ENCODE data around the gene TMED1.

The TMED1 gene

GRCh38 chr19:10809651-10810285, 26.2 kb downstream of the TMED1 start:
- ChIA-PET POLR2A (interaction anchor here (1.6 kb wide), 1 partner anchor 11 kb away, joined by 5 read pairs; no protein-coding TSS in a partner anchor), CTCF (interaction anchor here (0.9 to 1.4 kb wide), 5 partner anchors 12 to 78 kb away, joined by 3 to 5 read pairs (median 3); no protein-coding TSS in a partner anchor)
- 46% methylated on average over 11 of the region's 15 CpGs for WGBS (ENCODE audit: insufficient coverage)
- peaks cover 6 to 53% (median 21%) of the 10 kb centered on the region in 4 experiments for H3K36me3 ChIP-seq (ENCODE audit: control insufficient read depth in 4 of 4, insufficient read depth in 4 of 4, low read length in 3 of 4)
- H3K4me3 ChIP-seq (ENCODE audit: control insufficient read depth in 1 of 7, extremely low read depth in 1 of 7, insufficient read depth in 4 of 7, low read depth in 2 of 7, low read length in 6 of 7): peak overlapping the region in 2 of 7 experiments; percentile 11 to 28
- peaks cover 0 to under 1% (median 0%) of the 10 kb centered on the region in 5 experiments for H3K9me3 ChIP-seq (ENCODE audit: control extremely low read depth in 1 of 5, control insufficient read depth in 4 of 5, insufficient read depth in 2 of 5, low read depth in 1 of 5, low read length in 4 of 5)
- H3K27ac ChIP-seq (ENCODE audit: insufficient read depth in 1 of 2, low read depth in 1 of 2, low read length in 2 of 2, poor library complexity in 1 of 2, severe bottlenecking in 2 of 2): peak overlapping the region in 1 of 2 experiments; percentile 62
- H3K27me3 ChIP-seq (replicated peaks in 2 of 5; ENCODE audit: control insufficient read depth in 4 of 5, insufficient read depth in 5 of 5, low read length in 4 of 5): no peaks in the 10 kb centered on the region
- H3K4me1 ChIP-seq (ENCODE audit: control extremely low read depth in 1 of 4, control insufficient read depth in 4 of 4, insufficient read depth in 4 of 4, low read length in 3 of 4): peaks cover 5 to 55% (median 48%) of the 10 kb centered on the region in 4 experiments
- DNase-seq: peak; percentile 59 to 83 (median 81)

DNA sequence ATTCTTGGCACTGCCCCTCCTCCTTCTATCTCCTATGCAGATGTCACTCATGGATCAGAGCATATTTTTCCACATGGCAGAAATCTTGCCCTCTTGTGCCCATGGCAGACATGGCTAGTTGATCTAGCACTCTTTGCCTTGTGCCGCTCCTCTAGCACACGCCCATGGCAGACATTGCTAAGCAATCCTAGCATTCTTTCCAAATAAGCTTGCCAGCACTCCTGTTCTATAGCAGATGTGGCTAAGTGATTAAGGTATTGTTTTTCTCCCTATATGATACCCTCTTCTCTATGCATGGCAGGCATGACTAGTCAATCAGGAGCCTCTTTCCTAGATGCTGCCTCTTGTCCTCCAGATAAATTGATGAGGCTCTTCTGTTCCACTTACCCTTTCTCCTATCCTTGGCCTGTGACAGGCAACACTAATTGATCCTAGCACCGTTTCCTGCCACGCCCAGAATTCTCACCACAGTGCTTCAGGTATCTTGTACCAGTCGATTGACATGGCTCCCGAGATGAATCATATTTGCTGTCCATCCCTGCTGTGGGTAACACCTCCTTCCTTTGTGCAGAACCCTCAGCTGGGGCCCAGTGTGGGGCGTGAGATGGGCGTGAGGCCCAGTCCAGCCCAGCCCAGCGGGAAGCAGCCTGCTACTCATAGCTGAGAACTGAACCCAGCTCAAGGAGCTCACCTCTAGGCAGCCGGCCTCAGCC, 26.9 kb downstream of the TMED1 start:
- POLR2A ChIA-PET: interaction anchor here (1.6 kb wide), 1 partner anchor 12 kb away, joined by 5 read pairs; no protein-coding TSS in a partner anchor
- H3K4me3 ChIP-seq (ENCODE audit: control insufficient read depth in 1 of 7, extremely low read depth in 1 of 7, insufficient read depth in 4 of 7, low read depth in 2 of 7, low read length in 6 of 7): peak overlapping the region in 2 of 7 experiments; percentile 11 to 28

DNA sequence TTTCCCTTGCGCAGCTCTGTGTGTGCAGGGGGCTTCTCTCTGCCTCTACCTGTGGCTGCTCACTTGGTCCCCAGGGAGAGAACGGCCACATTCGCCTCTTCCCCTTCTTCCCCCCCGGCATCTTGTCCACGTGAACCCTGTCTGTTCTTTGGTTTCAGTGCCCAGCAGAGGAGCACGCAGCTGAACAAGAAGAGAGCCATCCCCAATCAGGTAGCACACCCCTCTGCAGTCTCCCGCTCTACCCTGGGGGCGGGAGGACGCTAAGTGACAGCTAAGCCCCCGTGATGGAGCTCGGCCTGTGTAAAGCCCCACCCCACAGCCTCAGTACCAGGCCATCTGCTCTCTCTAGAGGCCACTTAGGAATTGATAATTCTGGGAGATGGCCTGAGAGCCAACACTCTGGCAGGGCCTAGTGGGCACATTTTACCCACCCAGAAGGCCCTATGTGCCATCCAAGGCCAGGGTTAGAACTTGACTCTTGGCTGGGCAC, 30.2 kb downstream of the TMED1 start:
- 92% methylated on average over 7 of the region's 11 CpGs for WGBS (ENCODE audit: insufficient coverage)
- ChIA-PET CTCF (interaction anchor here (1.0 to 1.9 kb wide), 3 partner anchors 10 to 88 kb away, joined by 3 to 5 read pairs (median 5); partner anchors contain the start of gene DNM2), POLR2A (no interaction called here)
- no peaks in the 10 kb centered on the region for H3K27me3 ChIP-seq (replicated peaks in 2 of 5; ENCODE audit: control insufficient read depth in 4 of 5, insufficient read depth in 5 of 5, low read length in 4 of 5)
- H3K4me1 ChIP-seq (ENCODE audit: control extremely low read depth in 1 of 4, control insufficient read depth in 4 of 4, insufficient read depth in 4 of 4, low read length in 3 of 4): peaks cover 5 to 23% (median 21%) of the 10 kb centered on the region in 4 experiments
- H3K9me3 ChIP-seq (ENCODE audit: control extremely low read depth in 1 of 5, control insufficient read depth in 4 of 5, insufficient read depth in 2 of 5, low read depth in 1 of 5, low read length in 4 of 5): peaks cover 0 to 10% (median 0%) of the 10 kb centered on the region in 5 experiments
- H3K27ac ChIP-seq (ENCODE audit: insufficient read depth in 1 of 2, low read depth in 1 of 2, low read length in 2 of 2, poor library complexity in 1 of 2, severe bottlenecking in 2 of 2): no peak overlapping the region
- H3K4me3 ChIP-seq (ENCODE audit: control insufficient read depth in 1 of 7, extremely low read depth in 1 of 7, insufficient read depth in 4 of 7, low read depth in 2 of 7, low read length in 6 of 7): no peak overlapping the region
- H3K36me3 ChIP-seq (ENCODE audit: control insufficient read depth in 4 of 4, insufficient read depth in 4 of 4, low read length in 3 of 4): peaks cover 18 to 68% (median 45%) of the 10 kb centered on the region in 4 experiments
- no peak for DNase-seq

More for the DNA sequence above, 26.9 kb downstream of the TMED1 start:
- 51% methylated on average over 2 of the region's 10 CpGs for WGBS (ENCODE audit: insufficient coverage)
- CTCF ChIA-PET: interaction anchor here (0.9 to 1.4 kb wide), 5 partner anchors 12 to 77 kb away, joined by 3 to 5 read pairs (median 3); no protein-coding TSS in a partner anchor
- Histone ChIP-seq H3K36me3 (ENCODE audit: control insufficient read depth in 4 of 4, insufficient read depth in 4 of 4, low read length in 3 of 4) (peaks cover 4 to 54% (median 24%) of the 10 kb centered on the region in 4 experiments), H3K4me1 (ENCODE audit: control extremely low read depth in 1 of 4, control insufficient read depth in 4 of 4, insufficient read depth in 4 of 4, low read length in 3 of 4) (peaks cover 5 to 55% (median 48%) of the 10 kb centered on the region in 4 experiments), H3K27ac (ENCODE audit: insufficient read depth in 1 of 2, low read depth in 1 of 2, low read length in 2 of 2, poor library complexity in 1 of 2, severe bottlenecking in 2 of 2) (peak overlapping the region in 1 of 2 experiments; percentile 62), H3K27me3 (replicated peaks in 2 of 5; ENCODE audit: control insufficient read depth in 4 of 5, insufficient read depth in 5 of 5, low read length in 4 of 5) (no peaks in the 10 kb centered on the region), H3K9me3 (ENCODE audit: control extremely low read depth in 1 of 5, control insufficient read depth in 4 of 5, insufficient read depth in 2 of 5, low read depth in 1 of 5, low read length in 4 of 5) (peaks cover 0 to 6% (median 0%) of the 10 kb centered on the region in 5 experiments)
- DNase-seq: peak in 2 of 3 donors; percentile 25 to 39

- ChIA-PET POLR2A (no interaction called here), CTCF (interaction anchor here (1.1 to 1.3 kb wide), 2 partner anchors 9 to 21 kb away, joined by 3 to 5 read pairs; no protein-coding TSS in a partner anchor)
- H3K27ac ChIP-seq (ENCODE audit: insufficient read depth in 1 of 2, low read depth in 1 of 2, low read length in 2 of 2, poor library complexity in 1 of 2, severe bottlenecking in 2 of 2): no peak overlapping the region
- H3K36me3 ChIP-seq (ENCODE audit: control insufficient read depth in 4 of 4, insufficient read depth in 4 of 4, low read length in 3 of 4): peaks cover 20 to 69% (median 50%) of the 10 kb centered on the region in 4 experiments
- H3K4me3 ChIP-seq (ENCODE audit: control insufficient read depth in 1 of 7, extremely low read depth in 1 of 7, insufficient read depth in 4 of 7, low read depth in 2 of 7, low read length in 6 of 7): no peak overlapping the region
- H3K9me3 ChIP-seq (ENCODE audit: control extremely low read depth in 1 of 5, control insufficient read depth in 4 of 5, insufficient read depth in 2 of 5, low read depth in 1 of 5, low read length in 4 of 5): peaks cover 0 to 10% (median 0%) of the 10 kb centered on the region in 5 experiments
- no peaks in the 10 kb centered on the region for H3K27me3 ChIP-seq (replicated peaks in 2 of 5; ENCODE audit: control insufficient read depth in 4 of 5, insufficient read depth in 5 of 5, low read length in 4 of 5)
- DNase-seq: no peak
- 93% methylated on average over 9 of the region's 11 CpGs for WGBS (ENCODE audit: insufficient coverage)
- H3K4me1 ChIP-seq (ENCODE audit: control extremely low read depth in 1 of 4, control insufficient read depth in 4 of 4, insufficient read depth in 4 of 4, low read length in 3 of 4): peaks cover 5 to 17% (median 17%) of the 10 kb centered on the region in 4 experiments
Observed at GRCh38 chr19:10805065-10805757, 30.8 kb downstream of the TMED1 start.

- Histone ChIP-seq H3K4me1 (ENCODE audit: control extremely low read depth in 1 of 4, control insufficient read depth in 4 of 4, insufficient read depth in 4 of 4, low read length in 3 of 4) (no peaks in the 10 kb centered on the region), H3K27me3 (replicated peaks in 2 of 5; ENCODE audit: control insufficient read depth in 4 of 5, insufficient read depth in 5 of 5, low read length in 4 of 5) (no peaks in the 10 kb centered on the region), H3K27ac (ENCODE audit: insufficient read depth in 1 of 2, low read depth in 1 of 2, low read length in 2 of 2, poor library complexity in 1 of 2, severe bottlenecking in 2 of 2) (no peak overlapping the region), H3K4me3 (ENCODE audit: control insufficient read depth in 1 of 7, extremely low read depth in 1 of 7, insufficient read depth in 4 of 7, low read depth in 2 of 7, low read length in 6 of 7) (no peak overlapping the region), H3K9me3 (ENCODE audit: control extremely low read depth in 1 of 5, control insufficient read depth in 4 of 5, insufficient read depth in 2 of 5, low read depth in 1 of 5, low read length in 4 of 5) (peaks cover 0 to 10% (median 0%) of the 10 kb centered on the region in 5 experiments), H3K36me3 (ENCODE audit: control insufficient read depth in 4 of 4, insufficient read depth in 4 of 4, low read length in 3 of 4) (peaks cover 20 to 68% (median 55%) of the 10 kb centered on the region in 4 experiments)
- POLR2A ChIA-PET: no interaction called here
- 99% methylated on average over 8 of the region's 9 CpGs for WGBS (ENCODE audit: insufficient coverage)
- CTCF ChIA-PET: no interaction called here
- no peak for DNase-seq
Observed at GRCh38 chr19:10803252-10803651, 32.8 kb downstream of the TMED1 start.

GRCh38 chr19:10802479-10802878, 33.5 kb downstream of the TMED1 start:
- H3K4me1 ChIP-seq (ENCODE audit: control extremely low read depth in 1 of 4, control insufficient read depth in 4 of 4, insufficient read depth in 4 of 4, low read length in 3 of 4): no peaks in the 10 kb centered on the region
- H3K27me3 ChIP-seq (replicated peaks in 2 of 5; ENCODE audit: control insufficient read depth in 4 of 5, insufficient read depth in 5 of 5, low read length in 4 of 5): no peaks in the 10 kb centered on the region
- no peak overlapping the region for H3K4me3 ChIP-seq (ENCODE audit: control insufficient read depth in 1 of 7, extremely low read depth in 1 of 7, insufficient read depth in 4 of 7, low read depth in 2 of 7, low read length in 6 of 7)
- no peak overlapping the region for H3K27ac ChIP-seq (ENCODE audit: insufficient read depth in 1 of 2, low read depth in 1 of 2, low read length in 2 of 2, poor library complexity in 1 of 2, severe bottlenecking in 2 of 2)
- ChIA-PET POLR2A (no interaction called here), CTCF (no interaction called here)
- DNase-seq: no peak
- H3K9me3 ChIP-seq (ENCODE audit: control extremely low read depth in 1 of 5, control insufficient read depth in 4 of 5, insufficient read depth in 2 of 5, low read depth in 1 of 5, low read length in 4 of 5): peaks cover 0 to 10% (median 0%) of the 10 kb centered on the region in 5 experiments
- peaks cover 20 to 70% (median 59%) of the 10 kb centered on the region in 4 experiments for H3K36me3 ChIP-seq (ENCODE audit: control insufficient read depth in 4 of 4, insufficient read depth in 4 of 4, low read length in 3 of 4)
- 100% methylated on average over 5 of the region's 5 CpGs for WGBS (ENCODE audit: insufficient coverage)
